ES-I3 (cell line): Measurements from ENCODE around the gene POFUT2.
"Not testable (repeated sequence)": the region's sequence is repeated elsewhere in the genome, so short reads cannot be mapped to it uniquely, and the experiment has no call there.

Experiments used
- H3K36me3 ChIP-seq: 2 replicates; pipeline ENCODE4 v1.6.1; 2013; ENCODE audit warnings: mild to moderate bottlenecking, low read length, control low read depth, moderate library complexity; ENCODE audit not compliant: insufficient read depth
- H3K4me1 ChIP-seq: 2 replicates; pipeline ENCODE4 v1.6.1; 2013; ENCODE audit warnings: mild to moderate bottlenecking, control low read depth, low read length; ENCODE audit not compliant: insufficient read depth
- H3K9ac ChIP-seq: 2 replicates; pipeline ENCODE4 v1.6.1; 2013; ENCODE audit warnings: low read depth, mild to moderate bottlenecking, low read length, moderate library complexity
- H3K9me3 ChIP-seq: 2 replicates; pipeline ENCODE4 v1.6.1; 2013; ENCODE audit warnings: mild to moderate bottlenecking, low read length, moderate library complexity; ENCODE audit not compliant: control insufficient read depth, insufficient read depth

Gene POFUT2

GRCh38 chr21:45320261-45321025 is 32.7 kb upstream of the POFUT2 start:
- H3K36me3 ChIP-seq: no peaks in the 10 kb centered on the region
- H3K9me3 ChIP-seq: no peaks in the 10 kb centered on the region
- H3K9ac ChIP-seq: no peak overlapping the region
- peaks cover 25% of the 10 kb centered on the region; the same call in 1 of the 2 replicates for H3K4me1 ChIP-seq

- H3K9me3 ChIP-seq: no peaks in the 10 kb centered on the region
- peaks cover 25% of the 10 kb centered on the region; the same call in 1 of the 2 replicates for H3K4me1 ChIP-seq
- no peaks in the 10 kb centered on the region for H3K36me3 ChIP-seq
- H3K9ac ChIP-seq: no peak overlapping the region
These were observed 31.9 kb upstream of the POFUT2 start for GRCh38 chr21:45319461-45320211.

GRCh38 chr21:45318556-45319404 is 31.1 kb upstream of the POFUT2 start:
- no peaks in the 10 kb centered on the region for H3K36me3 ChIP-seq
- H3K9ac ChIP-seq: no peak overlapping the region
- no peaks in the 10 kb centered on the region for H3K9me3 ChIP-seq
- peaks cover 21% of the 10 kb centered on the region; the same call in 1 of the 2 replicates for H3K4me1 ChIP-seq

- Histone ChIP-seq H3K36me3 (no peaks in the 10 kb centered on the region), H3K9ac (no peak overlapping the region), H3K9me3 (no peaks in the 10 kb centered on the region), H3K4me1 (peaks cover 15% of the 10 kb centered on the region; the same call in 1 of the 2 replicates)
These were observed 30.5 kb upstream of the POFUT2 start for GRCh38 chr21:45318146-45318555.

- Histone ChIP-seq H3K36me3 (no peaks in the 10 kb centered on the region), H3K4me1 (peaks cover 11% of the 10 kb centered on the region; the same call in 1 of the 2 replicates), H3K9ac (no peak overlapping the region), H3K9me3 (no peaks in the 10 kb centered on the region)
These were observed 29.9 kb upstream of the POFUT2 start for GRCh38 chr21:45317398-45318145.

- no peak overlapping the region for H3K9ac ChIP-seq
- no peaks in the 10 kb centered on the region for H3K9me3 ChIP-seq
- H3K4me1 ChIP-seq: peaks cover 7% of the 10 kb centered on the region; the same call in 1 of the 2 replicates
- H3K36me3 ChIP-seq: no peaks in the 10 kb centered on the region
These were observed 29.2 kb upstream of the POFUT2 start for GRCh38 chr21:45316871-45317397.

GRCh38 chr21:45315676-45316470 is 28.2 kb upstream of the POFUT2 start:
- H3K36me3 ChIP-seq, H3K9ac ChIP-seq, H3K4me1 ChIP-seq, H3K9me3 ChIP-seq: not testable (repeated sequence)

- peaks cover 15% of the 10 kb centered on the region; the same call in 1 of the 2 replicates for H3K4me1 ChIP-seq
- H3K9me3 ChIP-seq: no peaks in the 10 kb centered on the region
These were observed 26.0 kb upstream of the POFUT2 start for GRCh38 chr21:45313682-45314081.

GRCh38 chr21:45313015-45313414 is 25.3 kb upstream of the POFUT2 start:
- H3K36me3 ChIP-seq: no peaks in the 10 kb centered on the region
- H3K4me1 ChIP-seq: peaks cover 22% of the 10 kb centered on the region; the same call in 1 of the 2 replicates
- H3K9ac ChIP-seq: no peak overlapping the region
- H3K9me3 ChIP-seq: no peaks in the 10 kb centered on the region

More at GRCh38 chr21:45313682-45314081, 26.0 kb upstream of the POFUT2 start:
- no peaks in the 10 kb centered on the region for H3K36me3 ChIP-seq
- no peak overlapping the region for H3K9ac ChIP-seq

GRCh38 chr21:45312296-45312695 is 24.6 kb upstream of the POFUT2 start:
- Histone ChIP-seq H3K9me3 (no peaks in the 10 kb centered on the region), H3K4me1 (peaks cover 18% of the 10 kb centered on the region; the same call in 1 of the 2 replicates), H3K9ac (no peak overlapping the region), H3K36me3 (no peaks in the 10 kb centered on the region)

GRCh38 chr21:45310459-45310858 is 22.8 kb upstream of the POFUT2 start:
- Histone ChIP-seq H3K9ac (no peak overlapping the region), H3K9me3 (no peaks in the 10 kb centered on the region), H3K36me3 (peaks cover 3% of the 10 kb centered on the region; the same call in 1 of the 2 replicates), H3K4me1 (peaks cover 16% of the 10 kb centered on the region; the same call in 1 of the 2 replicates)

GRCh38 chr21:45309987-45310381 is 22.3 kb upstream of the POFUT2 start:
- H3K9ac ChIP-seq: no peak overlapping the region
- peaks cover 16% of the 10 kb centered on the region; the same call in 1 of the 2 replicates for H3K4me1 ChIP-seq
- H3K36me3 ChIP-seq: peaks cover 3% of the 10 kb centered on the region; the same call in 1 of the 2 replicates
- no peaks in the 10 kb centered on the region for H3K9me3 ChIP-seq
